ENCODE data around the gene NOL9.

NOL9 gene

DNA sequence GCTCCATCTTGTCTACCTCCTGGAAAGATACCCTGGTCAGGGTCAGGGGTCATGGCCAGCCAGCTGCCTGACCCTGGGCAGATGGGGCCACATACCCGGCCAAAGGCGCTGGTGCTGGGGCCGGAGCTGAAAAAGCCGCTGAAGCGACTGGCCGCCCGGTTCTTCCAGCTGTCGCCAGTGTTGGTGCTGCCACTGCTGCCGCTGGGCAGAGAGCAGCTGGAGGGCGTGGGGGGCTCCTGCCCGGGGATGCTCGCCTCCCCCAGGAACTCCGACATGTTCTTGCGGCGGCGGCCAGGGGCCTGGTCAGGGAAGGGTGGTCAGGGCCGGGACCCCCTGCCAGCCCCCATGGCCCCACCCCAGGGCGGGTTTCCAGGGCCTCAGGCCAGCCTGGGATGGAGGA lies 81.2 kb downstream of the NOL9 start:
- DNase-seq (ENCODE audit: low read depth in 1 of 2, low spot score in 1 of 2): no peak

DNA sequence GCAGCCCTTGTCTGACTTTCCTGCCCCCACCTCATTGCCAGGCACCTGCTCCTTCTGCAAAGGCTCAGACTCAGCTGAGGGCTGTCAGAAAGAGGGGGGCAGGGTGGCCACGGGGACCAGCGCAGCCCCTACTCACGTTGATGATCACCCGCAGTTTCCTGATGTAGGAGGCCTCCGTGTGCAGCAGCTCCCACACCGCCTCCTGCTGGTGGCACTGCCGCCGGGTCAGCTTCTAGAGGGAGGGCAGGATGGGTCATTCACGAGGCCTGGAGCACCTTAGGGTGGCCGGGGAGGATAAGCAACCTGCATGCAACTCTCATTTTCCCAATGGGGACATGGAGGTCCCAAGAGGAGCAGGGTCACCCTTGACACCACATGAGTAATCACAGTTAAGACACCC lies 81.9 kb downstream of the NOL9 start:
- no peak for DNase-seq (ENCODE audit: low read depth in 1 of 2, low spot score in 1 of 2)

DNA sequence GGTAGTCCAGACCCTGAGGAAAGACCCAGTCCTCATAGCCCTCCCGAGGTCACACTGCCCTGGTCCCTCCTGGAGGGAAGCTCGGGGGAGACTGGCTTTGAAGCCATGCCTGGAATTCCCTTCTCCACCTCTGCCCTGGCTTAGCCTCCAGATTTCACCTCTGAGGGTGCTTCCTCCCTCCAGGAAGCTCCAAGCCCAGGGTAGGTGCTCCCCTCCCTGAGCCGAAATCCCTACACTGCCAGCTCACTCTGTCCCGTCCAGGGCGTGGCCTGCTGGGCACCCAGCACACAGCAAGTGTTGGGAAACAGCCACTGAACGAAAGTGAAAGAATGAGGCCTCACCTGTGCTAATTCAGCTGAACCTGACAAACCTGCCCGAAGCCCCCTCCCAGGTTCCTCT lies 82.3 kb downstream of the NOL9 start:
- DNase-seq (ENCODE audit: low read depth in 1 of 2, low spot score in 1 of 2): no peak
